ENCODE results near the gene DCAF12. TPM values are rescaled to one million over a fixed set of nuclear protein-coding genes. Genes with fewer than 3 reads are reported as not detected.

DCAF12 gene
- total RNA-seq, 2 experiments from 2014 or later = 31.7 to 70.5 TPM

GRCh38 chr9:34106110-34106509 is 20.4 kb downstream of the DCAF12 start:
- BruUV-seq (replicated peaks) = no TSS peak
- no peak overlapping the region for H3K4me3 ChIP-seq (ENCODE audit: low read depth, low read length, poor library complexity, severe bottlenecking)
- no peak overlapping the region for H2AFZ ChIP-seq (ENCODE audit: low read length)
- intact Hi-C loops (cut with micrococcal nuclease; ENCODE audit: unreplicated experiment) = no loop called here
- H4K20me1 ChIP-seq (ENCODE audit: insufficient read depth, low read length) = no peaks in the 10 kb centered on the region
- ChIA-PET POLR2A (interaction anchor here (1.0 to 1.2 kb wide), 2 partner anchors 13 kb away, joined by 5 to 6 read pairs; no protein-coding TSS in a partner anchor), CTCF (ENCODE audit: unreplicated experiment) (no interaction called here)
- no peak overlapping the region for H3K4me2 ChIP-seq (ENCODE audit: low read length)
- no peaks in the 10 kb centered on the region for H3K9me2 ChIP-seq (ENCODE audit: insufficient read depth, low read length)
- peaks cover under 1% of the 10 kb centered on the region for H3K4me1 ChIP-seq (ENCODE audit: insufficient read depth, low read length, poor library complexity, severe bottlenecking)
- no peak overlapping the region for H3K27ac ChIP-seq (ENCODE audit: low read depth, low read length, poor library complexity, severe bottlenecking)
- H3K36me3 ChIP-seq (ENCODE audit: insufficient read depth, low read length) = peaks cover 67% of the 10 kb centered on the region
- no peaks in the 10 kb centered on the region for H3K79me2 ChIP-seq (ENCODE audit: insufficient read depth, low read depth, low read length)
- TF ChIP-seq EZH2phosphoT487 (IDR thresholded peaks at IDR 0.05; ENCODE audit: borderline replicate concordance, low read depth, low read length) = no peak
- TF ChIP-seq, protein P1, sequence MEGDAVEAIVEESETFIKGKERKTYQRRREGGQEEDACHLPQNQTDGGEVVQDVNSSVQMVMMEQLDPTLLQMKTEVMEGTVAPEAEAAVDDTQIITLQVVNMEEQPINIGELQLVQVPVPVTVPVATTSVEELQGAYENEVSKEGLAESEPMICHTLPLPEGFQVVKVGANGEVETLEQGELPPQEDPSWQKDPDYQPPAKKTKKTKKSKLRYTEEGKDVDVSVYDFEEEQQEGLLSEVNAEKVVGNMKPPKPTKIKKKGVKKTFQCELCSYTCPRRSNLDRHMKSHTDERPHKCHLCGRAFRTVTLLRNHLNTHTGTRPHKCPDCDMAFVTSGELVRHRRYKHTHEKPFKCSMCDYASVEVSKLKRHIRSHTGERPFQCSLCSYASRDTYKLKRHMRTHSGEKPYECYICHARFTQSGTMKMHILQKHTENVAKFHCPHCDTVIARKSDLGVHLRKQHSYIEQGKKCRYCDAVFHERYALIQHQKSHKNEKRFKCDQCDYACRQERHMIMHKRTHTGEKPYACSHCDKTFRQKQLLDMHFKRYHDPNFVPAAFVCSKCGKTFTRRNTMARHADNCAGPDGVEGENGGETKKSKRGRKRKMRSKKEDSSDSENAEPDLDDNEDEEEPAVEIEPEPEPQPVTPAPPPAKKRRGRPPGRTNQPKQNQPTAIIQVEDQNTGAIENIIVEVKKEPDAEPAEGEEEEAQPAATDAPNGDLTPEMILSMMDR (conservative IDR thresholded peaks at IDR 0.05; ENCODE audit: low read length) = no peak
- H3K9me3 ChIP-seq (ENCODE audit: low read length) = no peaks in the 10 kb centered on the region
- no peak for DNase-seq (ENCODE audit: low spot score)

GRCh38 chr9:34102796-34103195 is 23.7 kb downstream of the DCAF12 start:
- CTCF ChIA-PET (ENCODE audit: unreplicated experiment) = no interaction called here
- H3K36me3 ChIP-seq (ENCODE audit: insufficient read depth, low read length) = peaks cover 63% of the 10 kb centered on the region
- H3K9me2 ChIP-seq (ENCODE audit: insufficient read depth, low read length) = no peaks in the 10 kb centered on the region
- POLR2A ChIA-PET = interaction anchor here (0.7 kb wide), 1 partner anchor 338 kb away, joined by 4 read pairs; no protein-coding TSS in a partner anchor
- H3K4me2 ChIP-seq (ENCODE audit: low read length) = no peak overlapping the region
- intact Hi-C loops (cut with micrococcal nuclease; ENCODE audit: unreplicated experiment) = no loop called here
- no peaks in the 10 kb centered on the region for H3K9me3 ChIP-seq (ENCODE audit: low read length)
- no peak for TF ChIP-seq EZH2phosphoT487 (IDR thresholded peaks at IDR 0.05; ENCODE audit: borderline replicate concordance, low read depth, low read length)
- TF ChIP-seq, protein P1 (conservative IDR thresholded peaks at IDR 0.05; ENCODE audit: low read length) = no peak
- no peak for DNase-seq (ENCODE audit: low spot score)
- H3K27ac ChIP-seq (ENCODE audit: low read depth, low read length, poor library complexity, severe bottlenecking) = no peak overlapping the region
- H3K4me1 ChIP-seq (ENCODE audit: insufficient read depth, low read length, poor library complexity, severe bottlenecking) = peaks cover 34% of the 10 kb centered on the region
- H3K79me2 ChIP-seq (ENCODE audit: insufficient read depth, low read depth, low read length) = no peaks in the 10 kb centered on the region; the same call in 1 of the 2 replicates
- no peaks in the 10 kb centered on the region for H4K20me1 ChIP-seq (ENCODE audit: insufficient read depth, low read length)
- no peak overlapping the region for H3K4me3 ChIP-seq (ENCODE audit: low read depth, low read length, poor library complexity, severe bottlenecking)
- no TSS peak for BruUV-seq (replicated peaks)
- no peak overlapping the region for H2AFZ ChIP-seq (ENCODE audit: low read length)

- no peaks in the 10 kb centered on the region; the same call in 1 of the 2 replicates for H3K79me2 ChIP-seq (ENCODE audit: insufficient read depth, low read depth, low read length)
- BruUV-seq (replicated peaks) = no TSS peak
- peak overlapping the region; percentile 92 for H3K4me2 ChIP-seq (ENCODE audit: low read length)
- H4K20me1 ChIP-seq (ENCODE audit: insufficient read depth, low read length) = no peaks in the 10 kb centered on the region
- peak; percentile 88 for DNase-seq (ENCODE audit: low spot score)
- TF ChIP-seq, protein P1 (conservative IDR thresholded peaks at IDR 0.05; ENCODE audit: low read length) = no peak
- TF ChIP-seq EZH2phosphoT487 (IDR thresholded peaks at IDR 0.05; ENCODE audit: borderline replicate concordance, low read depth, low read length) = no peak
- peak overlapping the region; percentile 61 for H3K4me3 ChIP-seq (ENCODE audit: low read depth, low read length, poor library complexity, severe bottlenecking)
- CTCF ChIA-PET (ENCODE audit: unreplicated experiment) = interaction anchor here (1.1 kb wide), 1 partner anchor 57 kb away, joined by 4 read pairs; no protein-coding TSS in a partner anchor
- POLR2A ChIA-PET = interaction anchor here (0.6 to 1.3 kb wide), 6 partner anchors 26 to 82 kb away, joined by 3 to 7 read pairs (median 3); no protein-coding TSS in a partner anchor
- intact Hi-C loops (cut with micrococcal nuclease; ENCODE audit: unreplicated experiment) = loop anchor here (1.0 to 2.0 kb wide), 2 partner anchors 25 to 50 kb away; partner anchors contain the start of gene UBAP2
- peak overlapping the region; percentile 98 for H3K27ac ChIP-seq (ENCODE audit: low read depth, low read length, poor library complexity, severe bottlenecking)
- H3K9me2 ChIP-seq (ENCODE audit: insufficient read depth, low read length) = no peaks in the 10 kb centered on the region
- no peak overlapping the region; the same call in 1 of the 2 replicates for H2AFZ ChIP-seq (ENCODE audit: low read length)
- H3K9me3 ChIP-seq (ENCODE audit: low read length) = no peaks in the 10 kb centered on the region
- peaks cover 59% of the 10 kb centered on the region for H3K4me1 ChIP-seq (ENCODE audit: insufficient read depth, low read length, poor library complexity, severe bottlenecking)
- peaks cover 57% of the 10 kb centered on the region for H3K36me3 ChIP-seq (ENCODE audit: insufficient read depth, low read length)
These were observed 28.2 kb downstream of the DCAF12 start for GRCh38 chr9:34098307-34098706.
